Amygdala (tissue), 56 donors: Measurements from ENCODE around the gene GPRIN2.
A peak's percentile ranks its signal among the peaks of the same experiment; 100 is the strongest.
"Not testable (repeated sequence)": the region's sequence is repeated elsewhere in the genome, so short reads cannot be mapped to it uniquely, and the experiment has no call there.

ENCODE experiments used
- DNase-seq, 56 donors: peaks; one replicate each; lab custom pipeline; 2025; lab: John Stamatoyannopoulos, UW

GPRIN2 gene

GRCh38 chr10:46570655-46571054 is 14.2 kb upstream of the GPRIN2 start:
- DNase-seq: not testable (repeated sequence)

GRCh38 chr10:46567151-46567550 is 10.7 kb upstream of the GPRIN2 start:
- not testable (repeated sequence) for DNase-seq

- peak in 27 of 56 donors; percentile 8 to 82 (median 53) for DNase-seq
Observed at GRCh38 chr10:46565591-46566332, 9.3 kb upstream of the GPRIN2 start.

GRCh38 chr10:46560952-46561351 is 4.5 kb upstream of the GPRIN2 start:
- DNase-seq: no peak

GRCh38 chr10:46560381-46560780 is 3.9 kb upstream of the GPRIN2 start:
- DNase-seq: no peak

- no peak for DNase-seq
Observed at GRCh38 chr10:46559231-46559671, 2.8 kb upstream of the GPRIN2 start.

- no peak for DNase-seq
Observed at GRCh38 chr10:46558392-46559185, 2.1 kb upstream of the GPRIN2 start.

- DNase-seq: no peak
Observed at GRCh38 chr10:46558122-46558391, 1.6 kb upstream of the GPRIN2 start.

- no peak for DNase-seq
Observed at GRCh38 chr10:46557319-46558121, 1.1 kb upstream of the GPRIN2 start.

- DNase-seq: peak in 1 of 56 donors; percentile 56
Observed at GRCh38 chr10:46555713-46556514, 544 bp downstream of the GPRIN2 start.

- DNase-seq: no peak
Observed at GRCh38 chr10:46555366-46555712, 1.1 kb downstream of the GPRIN2 start.

GRCh38 chr10:46554166-46554781 is 2.2 kb downstream of the GPRIN2 start:
- no peak for DNase-seq

GRCh38 chr10:46553238-46554049 is 3.0 kb downstream of the GPRIN2 start:
- DNase-seq: no peak

GRCh38 chr10:46552526-46553237 is 3.8 kb downstream of the GPRIN2 start:
- no peak for DNase-seq

GRCh38 chr10:46551701-46552525 is 4.5 kb downstream of the GPRIN2 start:
- no peak for DNase-seq

- no peak for DNase-seq
Observed at GRCh38 chr10:46550795-46551700, 5.4 kb downstream of the GPRIN2 start.
